Neural progenitor cell (in vitro differentiated cells): ENCODE results near the gene TLR10. TPM values are rescaled to one million over a fixed set of nuclear protein-coding genes. Genes with fewer than 3 reads are reported as not detected.
A peak's percentile ranks its signal among the peaks of the same experiment; 100 is the strongest.

Source experiments
- DNase-seq: peaks from one replicate; pipeline ENCODE4 v3.0.0-alpha.2; 2016; ENCODE audit warnings: low spot score
- H2AFZ ChIP-seq: fragments of 200-600 bp; sonication (generic); replicated peaks from 2 replicates; pipeline ENCODE4 v1.6.1; 2016; ENCODE audit warnings: antibody characterized with exemption
- H3F3A ChIP-seq: fragments of 200-600 bp; sonication (generic); 2 replicates; pipeline ENCODE4 v1.6.1; 2016; ENCODE audit warnings: antibody characterized with exemption, low read depth
- H3K27ac ChIP-seq: fragments of 200-600 bp; sonication (generic); 2 replicates; pipeline ENCODE4 v1.5.1; 2016; ENCODE audit warnings: mild to moderate bottlenecking
- H3K27me3 ChIP-seq: fragments of 200-600 bp; sonication (generic); 2 replicates; pipeline ENCODE4 v1.6.1; 2016; ENCODE audit warnings: mild to moderate bottlenecking, moderate library complexity
- H3K36me3 ChIP-seq: fragments of 200-600 bp; sonication (generic); 2 replicates; pipeline ENCODE4 v1.5.1; 2016
- H3K4me1 ChIP-seq: fragments of 200-600 bp; sonication (generic); 2 replicates; pipeline ENCODE4 v1.6.1; 2016; ENCODE audit warnings: mixed run types
- H3K4me2 ChIP-seq: fragments of 200-600 bp; sonication (generic); 2 replicates; pipeline ENCODE4 v1.6.1; 2016
- H3K4me3 ChIP-seq: fragments of 200-600 bp; sonication (generic); 2 replicates; pipeline ENCODE4 v1.5.1; 2016
- H3K79me2 ChIP-seq: fragments of 200-600 bp; sonication (generic); 2 replicates; pipeline ENCODE4 v1.6.1; 2016; ENCODE audit warnings: low read depth
- H3K9ac ChIP-seq: fragments of 200-600 bp; sonication (generic); 2 replicates; pipeline ENCODE4 v1.6.1; 2016
- H3K9me3 ChIP-seq: fragments of 200-600 bp; sonication (generic); 2 replicates; pipeline ENCODE4 v1.5.1; 2016; ENCODE audit warnings: low read depth
- H4K20me1 ChIP-seq: fragments of 200-600 bp; sonication (generic); 2 replicates; pipeline ENCODE4 v1.6.1; 2016; ENCODE audit warnings: low read depth
- H3K27ac Mint-ChIP-seq: 3 replicates; pipeline ENCODE4 v1.8.0; 2021; ENCODE audit warnings: mixed read lengths
- H3K27me3 Mint-ChIP-seq: 2 replicates; pipeline ENCODE4 v1.8.0; 2022; ENCODE audit warnings: low read depth, mild to moderate bottlenecking, inconsistent platforms, moderate library complexity, mixed read lengths; ENCODE audit not compliant: insufficient read depth
- H3K36me3 Mint-ChIP-seq: 3 replicates; pipeline ENCODE4 v1.8.0; 2021; ENCODE audit warnings: mixed read lengths
- H3K4me1 Mint-ChIP-seq: 3 replicates; pipeline ENCODE4 v1.8.0; 2021; ENCODE audit warnings: mixed read lengths
- H3K4me3 Mint-ChIP-seq: 3 replicates; pipeline ENCODE4 v1.8.0; 2021; ENCODE audit warnings: mild to moderate bottlenecking, moderate library complexity, mixed read lengths
- H3K9me3 Mint-ChIP-seq: 3 replicates; pipeline ENCODE4 v1.8.0; 2020; ENCODE audit warnings: mixed read lengths
- CTCF ChIP-seq: fragments of 200-600 bp; sonication (generic); IDR thresholded peaks from 2 replicates; pipeline ENCODE4 v1.5.1; 2017; ENCODE audit warnings: antibody characterized with exemption, mild to moderate bottlenecking
- EZH2 ChIP-seq: fragments of 200-600 bp; sonication (generic); IDR thresholded peaks from 2 replicates; pipeline ENCODE4 v1.6.1; 2017; ENCODE audit warnings: antibody characterized with exemption, mild to moderate bottlenecking, moderate library complexity
- EZH2phosphoT487 ChIP-seq: fragments of 200-600 bp; sonication (generic); IDR thresholded peaks from 2 replicates; pipeline ENCODE4 v1.6.1; 2017; ENCODE audit warnings: antibody characterized with exemption
- total RNA-seq: library from RNA; depleted of rRNA; stranded (reverse); fragments of >200 nt; gene quantifications from 2 replicates; pipeline ENCODE4 v1.2.3, GENCODE V29; 2015; ENCODE audit warnings: low replicate concordance

Gene TLR10
- total RNA-seq, 1 donor from 2014 or later: not detected

- Mint-ChIP-seq H3K36me3 (peaks cover 8% of the 10 kb centered on the region), H3K27me3 (peaks cover 11% of the 10 kb centered on the region), H3K9me3 (peaks cover 15% of the 10 kb centered on the region), H3K4me3 (no peak overlapping the region), H3K27ac (no peak overlapping the region), H3K4me1 (peaks cover 7% of the 10 kb centered on the region)
- H3K4me2 ChIP-seq: no peak overlapping the region
- no peaks in the 10 kb centered on the region for H3K36me3 ChIP-seq
- H3K27ac ChIP-seq: no peak overlapping the region
- no peaks in the 10 kb centered on the region for H3F3A ChIP-seq
- no peak for DNase-seq
- no peak overlapping the region for H3K9ac ChIP-seq
- no peak overlapping the region for H3K4me3 ChIP-seq
- no peaks in the 10 kb centered on the region for H4K20me1 ChIP-seq
- no peaks in the 10 kb centered on the region for H3K79me2 ChIP-seq
- no peaks in the 10 kb centered on the region for H3K4me1 ChIP-seq
- H3K27me3 ChIP-seq: no peaks in the 10 kb centered on the region
- TF ChIP-seq CTCF: no peak
- TF ChIP-seq EZH2: no peak
- no peak for TF ChIP-seq EZH2phosphoT487
- no peak overlapping the region for H2AFZ ChIP-seq
- no peaks in the 10 kb centered on the region for H3K9me3 ChIP-seq
Observed at GRCh38 chr4:38734446-38734845, 48.3 kb downstream of the TLR10 start.

GRCh38 chr4:38733663-38734062, 49.1 kb downstream of the TLR10 start:
- H3K4me3 Mint-ChIP-seq: peak overlapping the region; percentile 71
- H3K27me3 Mint-ChIP-seq: peaks cover 11% of the 10 kb centered on the region
- no peak overlapping the region for H3K4me2 ChIP-seq
- peak overlapping the region; percentile 34 for H3K27ac Mint-ChIP-seq
- H3K9me3 Mint-ChIP-seq: peaks cover 15% of the 10 kb centered on the region
- DNase-seq: no peak
- no peaks in the 10 kb centered on the region for H3K9me3 ChIP-seq
- no peak overlapping the region for H3K27ac ChIP-seq
- no peak overlapping the region for H3K9ac ChIP-seq
- no peak for TF ChIP-seq EZH2phosphoT487
- TF ChIP-seq CTCF: no peak
- TF ChIP-seq EZH2: no peak
- H3K4me1 ChIP-seq: no peaks in the 10 kb centered on the region
- no peak overlapping the region for H3K4me3 ChIP-seq
- H3K36me3 Mint-ChIP-seq: peaks cover 8% of the 10 kb centered on the region
- H3K36me3 ChIP-seq: no peaks in the 10 kb centered on the region
- H3F3A ChIP-seq: no peaks in the 10 kb centered on the region
- no peaks in the 10 kb centered on the region for H3K27me3 ChIP-seq
- no peak overlapping the region for H2AFZ ChIP-seq
- H4K20me1 ChIP-seq: no peaks in the 10 kb centered on the region
- H3K79me2 ChIP-seq: no peaks in the 10 kb centered on the region
- peaks cover 12% of the 10 kb centered on the region for H3K4me1 Mint-ChIP-seq

- no peak overlapping the region for H3K4me3 ChIP-seq
- no peak for TF ChIP-seq EZH2phosphoT487
- TF ChIP-seq EZH2: no peak
- peak; percentile 99 for TF ChIP-seq CTCF
- Mint-ChIP-seq H3K27ac (no peak overlapping the region), H3K9me3 (peaks cover 15% of the 10 kb centered on the region), H3K4me3 (no peak overlapping the region), H3K36me3 (peaks cover 8% of the 10 kb centered on the region), H3K4me1 (peaks cover 13% of the 10 kb centered on the region), H3K27me3 (peaks cover 13% of the 10 kb centered on the region)
- H3K4me2 ChIP-seq: no peak overlapping the region
- H2AFZ ChIP-seq: peak overlapping the region; percentile 9
- no peaks in the 10 kb centered on the region for H3K4me1 ChIP-seq
- no peaks in the 10 kb centered on the region for H3K79me2 ChIP-seq
- H3K9me3 ChIP-seq: no peaks in the 10 kb centered on the region
- peak; percentile 86 for DNase-seq
- H4K20me1 ChIP-seq: no peaks in the 10 kb centered on the region
- H3F3A ChIP-seq: no peaks in the 10 kb centered on the region
- H3K27ac ChIP-seq: no peak overlapping the region
- no peaks in the 10 kb centered on the region for H3K36me3 ChIP-seq
- H3K9ac ChIP-seq: no peak overlapping the region
- no peaks in the 10 kb centered on the region for H3K27me3 ChIP-seq
Observed at GRCh38 chr4:38730830-38731646, 51.8 kb downstream of the TLR10 start.
